ENCODE measurements around the gene CDK5RAP3.
"Not testable (repeated sequence)": the region's sequence is repeated elsewhere in the genome, so short reads cannot be mapped to it uniquely, and the experiment has no call there.

CDK5RAP3 gene

GRCh38 chr17:47998044-47998443 is 27.1 kb downstream of the CDK5RAP3 start:
- no peak for DNase-seq (ENCODE audit: low spot score)

DNA sequence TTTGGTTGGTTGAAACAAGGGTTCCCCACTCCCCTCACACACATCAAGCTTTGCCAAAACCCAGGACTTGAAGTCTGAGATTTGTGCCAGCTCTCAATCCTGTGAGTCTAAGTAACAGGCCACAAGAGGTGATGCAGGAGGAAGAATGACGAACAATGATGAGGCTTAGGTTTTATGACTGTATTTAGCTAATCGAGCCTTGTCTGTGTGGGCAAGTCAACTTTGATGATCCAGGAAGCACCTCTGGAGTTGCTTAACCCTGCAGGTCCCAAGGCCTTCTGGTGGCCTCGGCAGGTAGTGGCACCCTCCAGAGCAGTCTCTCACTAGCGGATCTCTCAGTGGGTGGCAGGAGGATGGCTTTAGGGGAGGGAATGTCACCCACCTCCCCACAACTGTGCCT is 28.7 kb downstream of the CDK5RAP3 start:
- no peak for DNase-seq (ENCODE audit: low spot score)

DNA sequence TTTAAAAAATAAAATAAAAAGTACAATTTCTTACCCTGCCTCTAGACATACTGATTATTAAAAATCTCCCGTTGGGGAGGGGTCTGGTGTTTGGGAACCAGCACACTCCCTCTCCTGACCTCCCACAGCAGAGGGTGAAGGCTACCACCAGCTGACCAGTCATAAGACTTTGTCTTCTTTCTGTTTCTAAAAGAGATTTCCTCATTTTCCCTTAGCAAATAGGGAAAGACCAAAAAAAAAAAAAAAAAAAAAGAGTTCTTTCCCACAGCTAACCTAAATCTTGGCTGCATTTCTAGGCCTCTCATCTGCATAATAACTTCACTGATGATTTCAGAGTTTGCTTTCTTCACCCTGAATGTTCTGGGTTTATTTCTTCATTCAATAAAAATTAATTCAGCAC is 30.3 kb downstream of the CDK5RAP3 start:
- no peak for DNase-seq (ENCODE audit: low spot score)

DNA sequence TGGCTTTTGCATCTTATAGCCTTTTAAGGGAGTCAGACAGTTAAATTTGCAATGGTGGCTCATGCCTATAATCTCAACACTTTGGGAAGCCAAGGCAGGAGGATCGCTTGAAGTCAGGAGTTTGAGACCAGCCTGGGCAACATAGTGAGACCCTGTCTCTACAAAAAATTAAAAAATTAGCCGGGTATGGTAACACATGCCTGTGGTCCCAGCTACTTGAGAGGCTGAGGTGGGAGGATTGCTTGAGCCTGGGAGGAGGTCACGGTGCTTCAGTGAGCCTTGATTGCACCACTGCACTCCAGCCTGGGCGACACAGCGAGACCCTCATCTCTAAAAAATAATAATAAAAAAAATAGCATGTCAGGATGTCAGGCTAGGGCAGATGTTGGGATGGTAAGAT is 30.7 kb downstream of the CDK5RAP3 start:
- not testable (repeated sequence) for DNase-seq (ENCODE audit: low spot score)

DNA sequence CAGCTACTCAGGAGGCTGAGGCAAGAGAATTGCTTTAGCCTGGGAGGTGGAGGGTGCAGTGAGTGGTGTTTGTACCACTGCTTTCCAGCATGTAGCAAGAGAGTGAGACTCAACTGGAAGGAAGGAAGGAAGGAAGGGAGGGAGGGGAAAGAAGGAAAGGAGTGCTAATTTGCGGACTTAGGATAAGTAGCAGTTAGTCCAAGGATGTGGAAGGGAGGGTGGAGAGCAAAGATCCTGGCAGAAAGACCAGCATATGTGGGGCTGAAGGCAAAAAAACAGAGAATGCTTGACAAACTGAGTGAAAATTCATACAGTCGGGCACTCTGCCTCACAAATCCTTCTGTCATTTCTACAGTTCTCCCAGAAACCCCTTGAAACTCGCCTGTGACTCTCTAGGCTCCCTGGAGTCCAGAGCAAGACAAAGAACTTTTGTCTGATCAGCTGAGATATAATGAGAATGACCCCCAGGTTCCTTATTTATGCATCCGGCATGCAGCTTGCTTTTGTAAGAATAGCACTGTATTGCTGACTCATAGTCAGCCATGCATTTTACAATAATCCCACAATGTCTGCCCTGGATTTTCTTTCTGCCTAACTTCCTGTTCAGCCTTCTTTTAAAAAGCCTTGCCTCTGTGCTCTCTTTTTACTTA is 31.5 kb downstream of the CDK5RAP3 start:
- no peak for DNase-seq (ENCODE audit: low spot score)

DNA sequence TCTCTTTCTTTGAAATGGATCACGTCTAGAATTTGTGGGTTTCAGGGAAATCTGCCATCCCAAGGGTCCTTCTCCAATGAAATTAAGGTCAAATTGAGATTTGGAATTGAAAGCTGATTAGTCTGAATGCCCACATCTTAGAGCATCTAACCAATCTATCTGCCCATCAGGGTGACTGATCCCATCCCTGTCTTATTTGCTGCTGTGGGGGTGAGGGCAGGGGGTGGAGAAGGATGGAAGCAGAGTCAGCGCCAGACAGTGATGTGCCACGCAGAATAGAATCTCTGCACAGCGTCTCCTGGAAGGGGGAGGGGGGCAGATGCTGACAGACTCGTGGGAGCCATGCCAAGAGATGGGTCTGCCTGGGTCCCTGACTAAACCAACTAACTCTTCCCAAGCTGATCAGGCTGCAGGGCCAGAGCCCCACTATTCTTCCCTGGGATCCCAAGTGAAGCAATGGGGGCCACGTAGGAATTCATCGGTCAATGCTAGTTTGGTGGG is 32.1 kb downstream of the CDK5RAP3 start:
- no peak for DNase-seq (ENCODE audit: low spot score)

DNA sequence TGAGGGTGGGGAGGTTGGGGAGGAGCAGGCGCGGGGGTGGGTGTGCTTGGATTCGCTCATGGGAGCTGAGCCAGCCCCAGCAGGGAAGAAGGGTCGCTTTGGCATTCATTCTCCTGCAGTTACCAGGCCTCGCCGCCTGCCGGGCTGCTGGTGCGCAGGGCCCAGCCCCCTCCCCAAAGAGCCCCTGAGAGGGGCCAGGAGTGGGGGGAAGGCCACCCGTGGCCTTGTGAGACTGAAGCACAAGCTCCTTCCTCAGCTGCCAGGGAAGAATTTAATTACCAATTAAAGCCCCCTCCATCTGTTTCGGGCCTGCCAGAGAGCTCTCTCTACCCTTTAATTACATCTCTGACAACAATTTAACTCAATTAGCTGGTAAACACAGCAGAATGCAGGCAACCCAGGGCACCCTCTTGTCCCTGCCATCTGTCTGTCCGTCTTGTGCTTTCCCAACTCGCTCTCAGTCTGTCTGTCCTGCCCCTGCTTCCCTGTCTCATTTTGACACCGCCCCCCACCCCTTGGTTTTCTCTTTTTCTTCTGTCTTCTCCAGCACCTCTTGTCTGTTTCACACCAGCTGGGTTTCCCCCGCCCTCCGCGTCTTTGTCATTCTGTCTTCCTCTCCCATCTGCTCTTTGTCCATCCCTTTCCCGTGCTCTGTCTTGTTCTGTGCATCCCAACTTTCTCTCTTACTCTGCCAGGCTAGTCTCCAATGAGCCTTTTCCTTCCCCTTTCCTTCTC is 32.7 kb downstream of the CDK5RAP3 start:
- DNase-seq (ENCODE audit: low spot score): no peak

- DNase-seq (ENCODE audit: low spot score): no peak
These were observed 34.1 kb downstream of the CDK5RAP3 start for GRCh38 chr17:48004983-48005382.

GRCh38 chr17:48006936-48007709 is 36.2 kb downstream of the CDK5RAP3 start:
- no peak for DNase-seq (ENCODE audit: low spot score)

- no peak for DNase-seq (ENCODE audit: low spot score)
These were observed 39.3 kb downstream of the CDK5RAP3 start for GRCh38 chr17:48010193-48010592.

- peak; percentile 71 for DNase-seq (ENCODE audit: low spot score)
These were observed 40.7 kb downstream of the CDK5RAP3 start for GRCh38 chr17:48011405-48012150.

DNA sequence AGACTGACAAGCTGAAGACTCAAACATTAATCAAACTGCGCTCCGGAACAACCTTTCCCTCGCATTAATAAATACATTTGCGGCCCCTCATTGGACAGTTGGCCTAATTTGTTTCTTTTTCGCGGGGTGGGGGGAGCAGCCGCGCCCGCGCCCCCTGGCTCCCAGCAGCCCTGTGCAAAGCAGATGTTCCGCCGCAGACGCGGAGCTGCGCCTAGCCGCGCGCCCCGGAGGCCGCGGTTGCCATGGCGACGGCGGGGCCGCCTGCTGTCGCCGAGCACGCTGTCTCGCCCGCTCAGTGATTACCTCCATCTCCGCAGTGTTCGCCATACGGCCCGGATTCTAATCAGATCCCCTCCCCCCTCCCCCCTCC is 41.2 kb downstream of the CDK5RAP3 start:
- DNase-seq (ENCODE audit: low spot score): peak; percentile 90

- no peak for DNase-seq (ENCODE audit: low spot score)
These were observed 41.7 kb downstream of the CDK5RAP3 start for GRCh38 chr17:48012654-48013053.

DNA sequence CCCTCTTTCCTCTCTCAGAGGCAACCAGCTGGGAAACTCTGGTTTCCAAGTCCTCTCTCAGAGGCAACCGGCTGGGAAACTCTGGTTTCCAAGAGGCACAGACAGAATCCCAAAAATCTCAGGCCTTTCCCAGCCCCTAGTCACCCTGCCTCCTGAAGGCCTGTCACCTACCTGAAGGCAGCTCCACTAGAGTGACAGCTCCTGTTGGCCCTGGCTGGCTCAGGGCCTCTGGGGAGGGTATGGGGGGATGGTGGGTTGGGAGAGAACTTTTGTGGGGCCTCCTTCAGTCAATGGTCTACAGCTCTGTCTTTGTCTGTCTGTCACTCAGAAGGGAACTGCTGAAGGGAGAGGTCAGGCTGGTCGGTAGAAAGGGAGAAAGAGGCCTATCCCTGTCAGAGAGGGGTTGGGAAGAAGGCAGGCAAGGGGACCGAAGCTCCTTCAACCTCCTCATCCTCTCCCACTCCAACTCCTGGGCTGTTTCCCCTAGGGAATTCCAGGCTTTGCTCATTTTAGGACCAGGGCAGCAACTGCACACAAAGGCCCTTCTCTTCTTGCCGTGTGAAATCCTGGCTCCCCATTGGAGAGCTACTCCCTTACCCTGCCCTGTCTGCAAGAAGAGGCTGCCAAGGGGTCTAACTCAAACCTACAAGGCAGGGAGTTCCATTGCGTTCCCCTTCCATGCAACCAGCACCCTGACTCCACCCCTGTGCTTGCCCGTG is 43.1 kb downstream of the CDK5RAP3 start:
- no peak for DNase-seq (ENCODE audit: low spot score)

GRCh38 chr17:48014595-48015111 is 43.7 kb downstream of the CDK5RAP3 start:
- DNase-seq (ENCODE audit: low spot score): no peak

DNA sequence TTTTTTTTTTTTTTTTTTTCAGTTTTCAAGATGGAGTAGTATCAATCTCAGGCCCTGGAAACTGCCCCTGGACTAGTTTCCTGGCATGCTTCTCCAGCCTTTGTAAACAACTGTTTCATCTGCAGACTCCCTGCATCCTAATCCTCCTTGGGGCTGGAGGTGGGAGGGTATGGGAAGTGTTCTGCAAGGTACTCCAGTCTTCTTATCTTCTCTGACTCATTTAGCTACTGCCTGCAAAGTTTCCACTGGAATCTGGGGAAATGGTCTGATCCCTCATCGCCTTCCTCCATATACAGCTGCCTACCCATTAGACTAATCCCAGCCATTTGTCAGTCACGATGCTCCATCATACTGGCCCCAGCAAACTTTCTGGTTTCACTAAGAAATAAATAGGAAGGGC is 45.2 kb downstream of the CDK5RAP3 start:
- no peak for DNase-seq (ENCODE audit: low spot score)

DNA sequence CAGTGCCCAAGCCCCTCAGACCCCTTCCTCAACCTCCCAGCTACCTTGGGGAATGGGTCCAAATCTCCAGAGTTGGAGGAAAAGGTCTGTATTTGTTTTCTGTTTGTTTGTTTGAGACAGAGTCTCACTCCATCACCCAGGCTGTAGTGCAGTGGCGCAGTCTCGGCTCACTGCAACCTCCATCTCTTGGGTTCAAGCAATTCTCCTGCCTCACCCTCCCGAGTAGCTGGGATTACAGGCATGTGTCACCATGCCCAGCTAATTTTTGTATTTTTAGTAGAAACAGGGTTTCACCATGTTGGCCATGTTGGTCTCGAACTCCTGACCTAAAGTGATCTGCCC is 46.9 kb downstream of the CDK5RAP3 start:
- not testable (repeated sequence) for DNase-seq (ENCODE audit: low spot score)

DNA sequence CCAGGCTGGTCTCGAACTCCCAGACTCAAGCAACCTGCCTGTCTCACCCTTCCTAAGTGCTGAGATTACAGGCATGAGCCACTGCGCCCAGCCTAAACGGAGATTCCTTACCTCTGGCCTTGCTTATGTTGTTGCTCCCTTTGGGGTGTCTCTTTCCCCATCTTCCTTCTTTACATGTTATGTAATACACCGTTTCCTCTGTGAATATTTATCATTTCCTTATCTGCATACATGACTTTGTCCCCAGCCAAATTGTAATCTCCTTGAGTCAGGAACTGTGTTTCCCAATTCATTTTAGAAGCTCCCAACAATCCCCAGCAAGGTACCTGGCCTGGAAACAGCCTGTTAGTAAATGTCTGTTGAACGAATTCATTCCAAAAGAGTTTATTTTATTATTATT is 51.0 kb downstream of the CDK5RAP3 start:
- no peak for DNase-seq (ENCODE audit: low spot score)

- DNase-seq (ENCODE audit: low spot score): no peak
These were observed 52.0 kb downstream of the CDK5RAP3 start for GRCh38 chr17:48022901-48023300.

GRCh38 chr17:48023400-48024148 is 52.7 kb downstream of the CDK5RAP3 start:
- peak; percentile 68 for DNase-seq (ENCODE audit: low spot score)

All from germinal center (tissue), 1 donor.